SJCRH30 (cell line): ENCODE data around the gene SCYGR1. TPM values are rescaled to one million over a fixed set of nuclear protein-coding genes. Genes with fewer than 3 reads are reported as not detected.
"Not testable (repeated sequence)": the region's sequence is repeated elsewhere in the genome, so short reads cannot be mapped to it uniquely, and the experiment has no call there.

ENCODE experiments used
- DNase-seq, 2 experiments: peaks; one replicate each; pipeline ENCODE4 v3.0.0-alpha.2; 2015 to 2020
- H3K27ac ChIP-seq: fragments of 250-450 bp; sonication (Bioruptor Pico); 2 replicates; pipeline ENCODE4 v1.5.1; 2020; ENCODE audit warnings: mild to moderate bottlenecking, moderate library complexity
- H3K27me3 ChIP-seq: fragments of 250-450 bp; sonication (Bioruptor Pico); 2 replicates; pipeline ENCODE4 v1.5.1; 2020; ENCODE audit warnings: mild to moderate bottlenecking, moderate library complexity
- H3K36me3 ChIP-seq: fragments of 250-450 bp; sonication (Bioruptor Pico); 2 replicates; pipeline ENCODE4 v1.5.1; 2020; ENCODE audit warnings: mild to moderate bottlenecking, moderate library complexity
- H3K4me1 ChIP-seq: fragments of 250-450 bp; sonication (Bioruptor Pico); 2 replicates; pipeline ENCODE4 v1.5.1; 2020; ENCODE audit warnings: mild to moderate bottlenecking, moderate library complexity
- H3K4me3 ChIP-seq: fragments of 250-450 bp; sonication (Bioruptor Pico); 2 replicates; pipeline ENCODE4 v1.5.1; 2020; ENCODE audit warnings: mild to moderate bottlenecking, moderate library complexity
- H3K9me3 ChIP-seq: fragments of 250-450 bp; sonication (Bioruptor Pico); replicated peaks from 2 replicates; pipeline ENCODE4 v1.5.1; 2020; ENCODE audit warnings: mild to moderate bottlenecking, moderate library complexity
- total RNA-seq: library from RNA; depleted of rRNA; stranded (reverse); fragments of >200 nt; shearing (Covaris generic); gene quantifications from 2 replicates; pipeline ENCODE4 v1.2.3, GENCODE V29; 2014

The SCYGR1 gene
- total RNA-seq, 1 experiment from 2014 or later: not detected

- DNase-seq: no peak
- H3K4me1 ChIP-seq: no peaks in the 10 kb centered on the region
- no peaks in the 10 kb centered on the region for H3K36me3 ChIP-seq
- H3K9me3 ChIP-seq: no peaks in the 10 kb centered on the region; the same call in 1 of the 2 replicates
- H3K4me3 ChIP-seq: no peak overlapping the region
- no peaks in the 10 kb centered on the region for H3K27me3 ChIP-seq
- H3K27ac ChIP-seq: no peak overlapping the region
These were observed 1.9 kb upstream of the SCYGR1 start for GRCh38 chr2:227389661-227390060.

GRCh38 chr2:227389231-227389630 is 1.5 kb upstream of the SCYGR1 start:
- no peak overlapping the region for H3K4me3 ChIP-seq
- H3K4me1 ChIP-seq: no peaks in the 10 kb centered on the region
- H3K27ac ChIP-seq: no peak overlapping the region

GRCh38 chr2:227388537-227389011 is 825 bp upstream of the SCYGR1 start:
- Histone ChIP-seq H3K36me3 (no peaks in the 10 kb centered on the region), H3K9me3 (no peaks in the 10 kb centered on the region; the same call in 1 of the 2 replicates), H3K27me3 (no peaks in the 10 kb centered on the region), H3K4me1 (no peaks in the 10 kb centered on the region), H3K27ac (no peak overlapping the region), H3K4me3 (no peak overlapping the region)
- DNase-seq: no peak

More at GRCh38 chr2:227389231-227389630, 1.5 kb upstream of the SCYGR1 start:
- no peak for DNase-seq
- Histone ChIP-seq H3K27me3 (no peaks in the 10 kb centered on the region), H3K36me3 (no peaks in the 10 kb centered on the region), H3K9me3 (no peaks in the 10 kb centered on the region; the same call in 1 of the 2 replicates)

- H3K4me1 ChIP-seq: no peaks in the 10 kb centered on the region
- no peak for DNase-seq
These were observed 1.1 kb downstream of the SCYGR1 start for GRCh38 chr2:227386630-227387029.

GRCh38 chr2:227383686-227384085 is 4.1 kb downstream of the SCYGR1 start:
- Histone ChIP-seq H3K4me1 (no peaks in the 10 kb centered on the region), H3K27me3 (no peaks in the 10 kb centered on the region), H3K36me3 (no peaks in the 10 kb centered on the region), H3K4me3 (no peak overlapping the region), H3K9me3 (no peaks in the 10 kb centered on the region), H3K27ac (no peak overlapping the region)
- no peak for DNase-seq

More at GRCh38 chr2:227386630-227387029, 1.1 kb downstream of the SCYGR1 start:
- H3K27ac ChIP-seq: no peak overlapping the region
- H3K9me3 ChIP-seq: no peaks in the 10 kb centered on the region; the same call in 1 of the 2 replicates
- no peaks in the 10 kb centered on the region for H3K36me3 ChIP-seq
- no peaks in the 10 kb centered on the region for H3K27me3 ChIP-seq
- H3K4me3 ChIP-seq: no peak overlapping the region

- not testable (repeated sequence) for DNase-seq
These were observed 5.4 kb downstream of the SCYGR1 start for GRCh38 chr2:227382241-227382835.

GRCh38 chr2:227379095-227379494 is 8.7 kb downstream of the SCYGR1 start, which contains the start of gene TM4SF20:
Gene TM4SF20 (minus strand): TSS chr2:227379306. CDS start chr2:227379268, 38 bp downstream.
- no peak within 1 kb of the TSS for H3K4me3 ChIP-seq
- peaks cover 6% of the 10 kb centered on the region for H3K4me1 ChIP-seq
- no peak for DNase-seq
- no peaks in the 10 kb centered on the region for H3K36me3 ChIP-seq
- H3K27ac ChIP-seq: no peak within 1 kb of the TSS
- H3K27me3 ChIP-seq: no peaks in the 10 kb centered on the region
- no peaks in the 10 kb centered on the region for H3K9me3 ChIP-seq

More at GRCh38 chr2:227382241-227382835, 5.4 kb downstream of the SCYGR1 start:
- H3K9me3 ChIP-seq, H3K27me3 ChIP-seq, H3K4me1 ChIP-seq, H3K4me3 ChIP-seq, H3K36me3 ChIP-seq, H3K27ac ChIP-seq: not testable (repeated sequence)

- H3K4me1 ChIP-seq: peaks cover 6% of the 10 kb centered on the region
- H3K4me3 ChIP-seq: no peak overlapping the region
- no peak for DNase-seq
- H3K36me3 ChIP-seq: no peaks in the 10 kb centered on the region
- no peaks in the 10 kb centered on the region for H3K9me3 ChIP-seq
- no peak overlapping the region for H3K27ac ChIP-seq
- no peaks in the 10 kb centered on the region for H3K27me3 ChIP-seq
These were observed 9.4 kb downstream of the SCYGR1 start for GRCh38 chr2:227378371-227378782.

- H3K27ac ChIP-seq: no peak overlapping the region
- DNase-seq: no peak
- H3K36me3 ChIP-seq: no peaks in the 10 kb centered on the region
- H3K9me3 ChIP-seq: no peaks in the 10 kb centered on the region
- no peak overlapping the region for H3K4me3 ChIP-seq
- H3K4me1 ChIP-seq: peaks cover 6% of the 10 kb centered on the region
- no peaks in the 10 kb centered on the region for H3K27me3 ChIP-seq
These were observed 10.0 kb downstream of the SCYGR1 start for GRCh38 chr2:227377467-227378351.

- no peaks in the 10 kb centered on the region for H3K9me3 ChIP-seq
- no peaks in the 10 kb centered on the region for H3K36me3 ChIP-seq
- H3K4me3 ChIP-seq: no peak overlapping the region
- peak in 1 of 2 experiments; percentile 35 for DNase-seq
- no peak overlapping the region for H3K27ac ChIP-seq
- peaks cover 6% of the 10 kb centered on the region for H3K4me1 ChIP-seq
- no peaks in the 10 kb centered on the region for H3K27me3 ChIP-seq
These were observed 10.9 kb downstream of the SCYGR1 start for GRCh38 chr2:227376656-227377396.

GRCh38 chr2:227374158-227374557 is 13.6 kb downstream of the SCYGR1 start:
- Histone ChIP-seq H3K27me3 (no peaks in the 10 kb centered on the region), H3K27ac (no peak overlapping the region), H3K36me3 (no peaks in the 10 kb centered on the region), H3K4me1 (peaks cover 6% of the 10 kb centered on the region), H3K9me3 (no peaks in the 10 kb centered on the region), H3K4me3 (no peak overlapping the region)
- peak in 1 of 2 experiments; percentile 13 for DNase-seq

- H3K27ac ChIP-seq: no peak overlapping the region
- H3K4me1 ChIP-seq: peaks cover 6% of the 10 kb centered on the region
- H3K9me3 ChIP-seq: no peaks in the 10 kb centered on the region
These were observed 14.4 kb downstream of the SCYGR1 start for GRCh38 chr2:227373389-227373788.

GRCh38 chr2:227370791-227371312 is 16.9 kb downstream of the SCYGR1 start:
- Histone ChIP-seq H3K4me1 (no peaks in the 10 kb centered on the region), H3K27me3 (no peaks in the 10 kb centered on the region), H3K27ac (no peak overlapping the region), H3K36me3 (no peaks in the 10 kb centered on the region), H3K9me3 (no peaks in the 10 kb centered on the region), H3K4me3 (no peak overlapping the region)
- DNase-seq: no peak

More at GRCh38 chr2:227373389-227373788, 14.4 kb downstream of the SCYGR1 start:
- no peaks in the 10 kb centered on the region for H3K36me3 ChIP-seq
- no peak overlapping the region for H3K4me3 ChIP-seq
- DNase-seq: no peak
- H3K27me3 ChIP-seq: no peaks in the 10 kb centered on the region

GRCh38 chr2:227370092-227370491 is 17.7 kb downstream of the SCYGR1 start:
- Histone ChIP-seq H3K4me1 (no peaks in the 10 kb centered on the region), H3K27ac (no peak overlapping the region), H3K36me3 (no peaks in the 10 kb centered on the region), H3K4me3 (no peak overlapping the region), H3K9me3 (no peaks in the 10 kb centered on the region), H3K27me3 (no peaks in the 10 kb centered on the region)
- no peak for DNase-seq
